Upper lobe of left lung (tissue), 6 donors: ENCODE results near the gene PRDM16. TPM values are rescaled to one million over a fixed set of nuclear protein-coding genes. Genes with fewer than 3 reads are reported as not detected.

Source experiments
- ATAC-seq, 2 donors: fragments of 200-7000 bp; cut with Tn5 transposase; one replicate each; pipeline ENCODE4 v1.9.1; 2022; ENCODE audit warnings: mild to moderate bottlenecking in 2 of 2, moderate library complexity in 2 of 2; ENCODE audit not compliant: low FRiP score in 2 of 2
- DNase-seq, 2 donors: peaks; one replicate each; pipeline ENCODE4 v3.0.0-alpha.2; 2019 to 2020
- H3K27ac ChIP-seq, 4 donors: fragments of 200-600 bp; sonication (generic); one replicate each; pipeline ENCODE4 v1.5.1; 2016 to 2019
- H3K27me3 ChIP-seq, 4 donors: fragments of 200-600 bp; sonication (generic); one replicate each; pipeline ENCODE4 v1.5.1; 2017 to 2019
- H3K36me3 ChIP-seq, 4 donors: fragments of 200-600 bp; sonication (generic); one replicate each; pipeline ENCODE4 v1.5.1; 2016 to 2019
- H3K4me1 ChIP-seq, 4 donors: fragments of 200-600 bp; sonication (generic); one replicate each; pipeline ENCODE4 v1.5.1; 2018 to 2019
- H3K4me3 ChIP-seq, 4 donors: fragments of 200-600 bp; sonication (generic); one replicate each; pipeline ENCODE4 v1.5.1; 2017 to 2019; ENCODE audit warnings: mild to moderate bottlenecking in 2 of 4, moderate library complexity in 1 of 4
- H3K9me3 ChIP-seq, 4 donors: fragments of 200-600 bp; sonication (generic); one replicate each; pipeline ENCODE4 v1.5.1; 2018 to 2019
- EP300 ChIP-seq, 4 donors: sonication (generic); formaldehyde crosslinking; IDR thresholded peaks; one replicate each; pipeline ENCODE4 v1.5.1; 2017; ENCODE audit warnings: antibody characterized with exemption in 4 of 4, control low read depth in 2 of 4
- POLR2A ChIP-seq, 4 donors: fragments of 450-650 bp; IDR thresholded peaks; one replicate each; pipeline ENCODE4 v1.5.1; 2016 to 2017; ENCODE audit warnings: antibody characterized with exemption in 4 of 4, mild to moderate bottlenecking in 2 of 4
- POLR2AphosphoS5 ChIP-seq, 2 donors: sonication (generic); formaldehyde crosslinking; IDR thresholded peaks; one replicate each; pipeline ENCODE4 v1.5.1; 2017; ENCODE audit warnings: antibody characterized with exemption in 2 of 2
- WGBS, 2 donors: methylation state at CpG; one replicate each; pipeline ENCODE4 v1.1.5; 2017 to 2018; 5-methylcytosine and 5-hydroxymethylcytosine counted together
- total RNA-seq, 6 donors: library from RNA; depleted of rRNA in 4 of 6; stranded (reverse); fragments of >200 nt in 4 of 6; gene quantifications; one replicate each; pipeline versions ENCODE4 v1.1.0 to v1.2.1, GENCODE V29; 2016 to 2021
- TF ChIP-seq, protein P1 (sequence below), 6 experiments: fragments of 450-650 bp in 4 of 6; fragments of 200-600 bp in 2 of 6; sonication (generic) in 2 of 6; IDR thresholded peaks; one replicate each; pipeline ENCODE4 v1.5.1; 2016 to 2019; ENCODE audit warnings: antibody characterized with exemption in 6 of 6
- donor health status: DM: no; HTN: no; CAD: no; lungs with moderate emphysema.
- donor health status: DM: no; HTN: yes; CAD: no; lungs with severe emphysema.

The PRDM16 gene
- total RNA-seq, 6 donors from 2014 or later, result 12.3 to 54.5 (median 21.2) TPM

DNA sequence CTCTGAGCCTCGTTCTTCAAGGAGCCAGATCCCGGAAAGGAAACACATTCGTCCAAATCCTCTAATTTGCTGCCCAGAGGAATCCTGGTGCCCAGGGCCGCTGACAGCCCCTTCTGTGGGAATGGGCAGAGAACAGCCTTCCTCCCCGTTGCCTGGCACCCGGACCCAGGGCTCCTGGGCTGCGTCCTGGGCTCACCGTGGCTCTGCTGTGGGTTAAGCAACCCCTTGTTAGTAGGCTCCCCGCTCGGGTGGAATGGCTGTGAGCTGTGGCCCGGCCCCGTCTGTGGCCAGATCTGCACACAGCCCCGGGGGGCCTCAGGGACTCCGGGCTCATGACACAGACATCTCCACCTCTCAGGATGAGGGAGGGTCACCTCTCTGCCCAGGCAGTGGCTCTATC lies 262.6 kb downstream of the PRDM16 start:
- H3K36me3 ChIP-seq, result no peaks in the 10 kb centered on the region
- no peak overlapping the region for H3K27ac ChIP-seq
- H3K4me1 ChIP-seq, result peaks cover 0 to 12% (median 0%) of the 10 kb centered on the region in 4 donors
- no peaks in the 10 kb centered on the region for H3K27me3 ChIP-seq
- H3K4me3 ChIP-seq, result no peak overlapping the region
- ATAC-seq, result no peak
- no peaks in the 10 kb centered on the region for H3K9me3 ChIP-seq
- WGBS, 2 donors, result 77 to 80% methylated on average over 9 to 13 of the region's 14 CpGs
- peak in 1 of 2 donors; percentile 65 for DNase-seq
- TF ChIP-seq POLR2AphosphoS5 (IDR thresholded peaks at IDR 0.05) (no peak), POLR2A (IDR thresholded peaks at IDR 0.05) (no peak), EP300 (IDR thresholded peaks at IDR 0.05) (no peak)
- TF ChIP-seq, protein P1, sequence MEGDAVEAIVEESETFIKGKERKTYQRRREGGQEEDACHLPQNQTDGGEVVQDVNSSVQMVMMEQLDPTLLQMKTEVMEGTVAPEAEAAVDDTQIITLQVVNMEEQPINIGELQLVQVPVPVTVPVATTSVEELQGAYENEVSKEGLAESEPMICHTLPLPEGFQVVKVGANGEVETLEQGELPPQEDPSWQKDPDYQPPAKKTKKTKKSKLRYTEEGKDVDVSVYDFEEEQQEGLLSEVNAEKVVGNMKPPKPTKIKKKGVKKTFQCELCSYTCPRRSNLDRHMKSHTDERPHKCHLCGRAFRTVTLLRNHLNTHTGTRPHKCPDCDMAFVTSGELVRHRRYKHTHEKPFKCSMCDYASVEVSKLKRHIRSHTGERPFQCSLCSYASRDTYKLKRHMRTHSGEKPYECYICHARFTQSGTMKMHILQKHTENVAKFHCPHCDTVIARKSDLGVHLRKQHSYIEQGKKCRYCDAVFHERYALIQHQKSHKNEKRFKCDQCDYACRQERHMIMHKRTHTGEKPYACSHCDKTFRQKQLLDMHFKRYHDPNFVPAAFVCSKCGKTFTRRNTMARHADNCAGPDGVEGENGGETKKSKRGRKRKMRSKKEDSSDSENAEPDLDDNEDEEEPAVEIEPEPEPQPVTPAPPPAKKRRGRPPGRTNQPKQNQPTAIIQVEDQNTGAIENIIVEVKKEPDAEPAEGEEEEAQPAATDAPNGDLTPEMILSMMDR (IDR thresholded peaks at IDR 0.05), result no peak

DNA sequence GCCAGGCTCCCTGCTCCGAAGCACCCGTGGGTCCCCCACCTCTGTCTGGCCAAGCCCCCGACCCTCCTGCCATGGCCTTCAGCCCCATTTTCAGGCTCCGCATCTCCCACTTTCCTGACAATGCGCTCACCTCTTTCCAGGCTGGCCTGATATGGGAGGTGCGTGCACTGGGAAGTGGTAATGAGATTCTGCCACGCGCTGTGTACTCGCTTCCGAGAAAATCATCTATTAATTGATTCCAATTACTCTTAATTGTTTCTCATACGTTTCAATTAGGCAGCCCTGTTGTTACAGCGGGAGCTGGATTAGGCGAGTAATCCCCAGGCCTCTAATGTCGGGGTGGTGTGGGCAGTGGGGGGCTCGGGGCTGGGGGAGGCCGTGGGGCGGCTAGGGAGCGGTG lies 263.0 kb downstream of the PRDM16 start:
- no peaks in the 10 kb centered on the region for H3K36me3 ChIP-seq
- ATAC-seq, result no peak
- 87 to 89% methylated on average over 14 to 18 of the region's 18 CpGs for WGBS, 2 donors

DNA sequence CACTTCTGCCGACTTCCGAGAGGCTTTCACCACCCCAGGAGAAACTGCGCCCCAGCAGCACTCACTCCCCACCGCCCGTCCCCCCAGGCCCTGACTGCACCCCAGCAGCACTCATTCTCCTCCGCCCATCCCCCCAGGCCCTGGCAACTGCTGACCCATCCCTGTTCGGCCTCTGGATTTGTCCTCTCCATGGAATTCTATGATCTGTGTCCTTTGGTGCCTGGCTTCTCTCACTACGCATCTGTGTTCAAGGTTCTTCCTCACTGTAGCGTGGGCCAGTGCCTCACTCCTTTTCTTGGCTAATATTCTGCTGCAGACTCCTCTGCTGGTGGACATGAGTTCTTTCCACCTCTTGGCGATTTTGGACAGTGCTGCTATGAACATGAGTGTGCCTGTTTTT lies 263.7 kb downstream of the PRDM16 start:
- WGBS, 2 donors, result 84 to 88% methylated on average over 10 of the region's 10 CpGs
- H3K9me3 ChIP-seq, result no peaks in the 10 kb centered on the region
- no peak for TF ChIP-seq POLR2A (IDR thresholded peaks at IDR 0.05)
- no peak for TF ChIP-seq POLR2AphosphoS5 (IDR thresholded peaks at IDR 0.05)
- TF ChIP-seq EP300 (IDR thresholded peaks at IDR 0.05), result no peak
- TF ChIP-seq, protein P1 (IDR thresholded peaks at IDR 0.05), result no peak

More for the DNA sequence above, 263.0 kb downstream of the PRDM16 start:
- H3K27me3 ChIP-seq, result no peaks in the 10 kb centered on the region
- peak in 1 of 2 donors; percentile 49 for DNase-seq
- H3K4me3 ChIP-seq, result no peak overlapping the region
- H3K4me1 ChIP-seq, result peaks cover 0 to 12% (median 0%) of the 10 kb centered on the region in 4 donors
- no peaks in the 10 kb centered on the region for H3K9me3 ChIP-seq
- no peak overlapping the region for H3K27ac ChIP-seq
- TF ChIP-seq, protein P1 (IDR thresholded peaks at IDR 0.05), result no peak
- TF ChIP-seq EP300 (IDR thresholded peaks at IDR 0.05) (no peak), POLR2A (IDR thresholded peaks at IDR 0.05) (no peak)

DNA sequence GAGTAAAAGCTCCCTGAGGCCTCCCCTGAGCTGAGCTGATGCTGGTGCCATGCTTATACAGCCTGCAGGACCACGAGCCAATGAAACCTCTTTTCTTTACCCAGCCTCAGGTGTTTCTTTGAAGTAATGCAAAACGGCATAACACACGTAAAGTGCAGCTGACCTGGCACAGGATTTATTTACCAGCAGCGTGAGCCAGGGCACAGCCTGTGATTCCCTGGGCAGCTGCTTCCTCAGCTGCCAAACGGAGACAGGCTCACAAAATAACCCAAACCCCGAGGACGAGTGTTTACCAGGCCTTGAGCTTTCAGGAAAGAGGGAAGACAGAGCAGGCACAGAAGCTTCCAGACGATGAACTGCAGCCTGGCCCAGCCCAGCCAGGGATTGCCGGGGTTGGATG lies 264.9 kb downstream of the PRDM16 start:
- no peak overlapping the region for H3K4me3 ChIP-seq
- peaks cover 0 to 16% (median 0%) of the 10 kb centered on the region in 4 donors for H3K4me1 ChIP-seq
- TF ChIP-seq EP300 (IDR thresholded peaks at IDR 0.05), result no peak
- TF ChIP-seq POLR2A (IDR thresholded peaks at IDR 0.05), result no peak
- no peak for TF ChIP-seq POLR2AphosphoS5 (IDR thresholded peaks at IDR 0.05)
- TF ChIP-seq, protein P1 (IDR thresholded peaks at IDR 0.05), result no peak
- H3K36me3 ChIP-seq, result no peaks in the 10 kb centered on the region
- DNase-seq (no peak), ATAC-seq (no peak)
- WGBS, 2 donors, result 61% methylated on average over 4 to 9 of the region's 9 CpGs
- no peaks in the 10 kb centered on the region for H3K9me3 ChIP-seq
- H3K27ac ChIP-seq, result no peak overlapping the region
- H3K27me3 ChIP-seq, result no peaks in the 10 kb centered on the region

More for the DNA sequence above, 263.7 kb downstream of the PRDM16 start:
- Histone ChIP-seq H3K27ac (no peak overlapping the region), H3K4me3 (no peak overlapping the region), H3K4me1 (peaks cover 0 to 16% (median 0%) of the 10 kb centered on the region in 4 donors), H3K36me3 (no peaks in the 10 kb centered on the region), H3K27me3 (no peaks in the 10 kb centered on the region)
- peak in 1 of 2 donors; percentile 44 for DNase-seq
- ATAC-seq, result no peak

DNA sequence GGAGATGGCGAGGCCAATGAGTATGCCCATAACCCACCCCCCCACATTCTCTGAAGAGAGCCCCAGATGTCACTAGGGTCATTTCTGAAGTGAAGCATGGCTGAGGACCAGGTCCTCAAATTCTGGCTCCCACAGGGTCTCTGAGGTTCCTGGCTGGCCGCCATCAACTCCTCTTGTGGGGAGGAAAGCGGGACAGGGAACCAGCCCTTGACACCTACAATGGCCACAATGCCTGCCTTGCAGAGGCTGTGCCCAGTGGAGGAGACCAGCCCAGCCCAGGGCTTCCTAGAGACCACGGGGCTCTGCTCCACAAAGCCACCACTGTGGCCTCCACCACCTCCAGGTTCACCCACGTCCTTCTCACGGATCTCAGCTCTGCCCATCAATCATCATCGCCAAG lies 265.4 kb downstream of the PRDM16 start:
- H3K9me3 ChIP-seq, result no peaks in the 10 kb centered on the region
- ATAC-seq (no peak), DNase-seq (no peak)
- H3K36me3 ChIP-seq, result no peaks in the 10 kb centered on the region
- no peaks in the 10 kb centered on the region for H3K27me3 ChIP-seq
- peaks cover 0 to 16% (median 0%) of the 10 kb centered on the region in 4 donors for H3K4me1 ChIP-seq
- no peak overlapping the region for H3K27ac ChIP-seq
- TF ChIP-seq POLR2A (IDR thresholded peaks at IDR 0.05) (no peak), POLR2AphosphoS5 (IDR thresholded peaks at IDR 0.05) (no peak), EP300 (IDR thresholded peaks at IDR 0.05) (no peak)
- TF ChIP-seq, protein P1 (IDR thresholded peaks at IDR 0.05), result no peak
- H3K4me3 ChIP-seq, result no peak overlapping the region
- WGBS, 2 donors, result 54 to 71% methylated on average over 4 to 7 of the region's 7 CpGs
